BJ (cell line): ENCODE data around the gene AGAP1. TPM values are rescaled to one million over a fixed set of nuclear protein-coding genes. Genes with fewer than 3 reads are reported as not detected.

ENCODE experiments used
- CTCF ChIA-PET: fragments of 350-600 bp; formaldehyde crosslinking; extraction: SDS; loops from one replicate; lab custom pipeline; 2021; ENCODE audit warnings: antibody characterized with exemption, inconsistent platforms; lab: Yijun Ruan, JAX
- POLR2A ChIA-PET: fragments of 300-600 bp; sonication (Branson Sonifier 250); formaldehyde crosslinking; extraction: SDS; loops from one replicate; lab custom pipeline; 2021; ENCODE audit warnings: antibody characterized with exemption; lab: Charles Lee
- DNase-seq: peaks from one replicate; pipeline ENCODE4 v3.0.0-alpha.2; 2011; ENCODE audit warnings: low read depth
- H3K27me3 ChIP-seq: 2 replicates; pipeline ENCODE4 v1.6.0; 2011; ENCODE audit warnings: low read length; ENCODE audit not compliant: control insufficient read depth, insufficient read depth
- H3K36me3 ChIP-seq: 2 replicates; pipeline ENCODE4 v1.5.1; 2011; ENCODE audit warnings: low read length; ENCODE audit not compliant: control insufficient read depth, insufficient read depth
- H3K4me3 ChIP-seq: 2 replicates; pipeline ENCODE4 v1.5.1; 2011; ENCODE audit warnings: low read depth, mild to moderate bottlenecking, control low read depth, low read length
- CTCF ChIP-seq: IDR thresholded peaks from 2 replicates; pipeline ENCODE4 v1.5.1; 2011; ENCODE audit warnings: low read depth, mild to moderate bottlenecking, control low read depth, inconsistent platforms, low read length, moderate library complexity; ENCODE audit not compliant: insufficient read depth
- polyA plus RNA-seq: library from polyadenylated mRNA; depleted of rRNA; stranded (reverse); fragments of >200 nt; gene quantifications from 2 replicates; pipeline ENCODE4 v1.2.3, GENCODE V29; 2011

The AGAP1 gene
- polyA plus RNA-seq, 1 experiment: 14.9 TPM

GRCh38 chr2:235530735-235531134 lies 36.9 kb downstream of the AGAP1 start:
- DNase-seq: no peak
- Histone ChIP-seq H3K27me3 (no peaks in the 10 kb centered on the region), H3K36me3 (no peaks in the 10 kb centered on the region), H3K4me3 (no peak overlapping the region)
- CTCF ChIA-PET: no interaction called here
- no peak for TF ChIP-seq CTCF
- POLR2A ChIA-PET: no interaction called here

- no peaks in the 10 kb centered on the region for H3K36me3 ChIP-seq
- DNase-seq: no peak
- ChIA-PET POLR2A (no interaction called here), CTCF (interaction anchor here (1.1 kb wide), 1 partner anchor 214 kb away, joined by 3 read pairs; no protein-coding TSS in a partner anchor)
- TF ChIP-seq CTCF: no peak
- H3K4me3 ChIP-seq: no peak overlapping the region
- no peaks in the 10 kb centered on the region for H3K27me3 ChIP-seq
Measured at GRCh38 chr2:235532307-235532706, 38.5 kb downstream of the AGAP1 start.

- Histone ChIP-seq H3K27me3 (no peaks in the 10 kb centered on the region), H3K4me3 (no peak overlapping the region), H3K36me3 (no peaks in the 10 kb centered on the region)
- CTCF ChIA-PET: no interaction called here
- POLR2A ChIA-PET: no interaction called here
- DNase-seq: no peak
- no peak for TF ChIP-seq CTCF
Measured at GRCh38 chr2:235533198-235533597, 39.4 kb downstream of the AGAP1 start.

GRCh38 chr2:235533616-235534385 lies 40.0 kb downstream of the AGAP1 start:
- no peak overlapping the region for H3K4me3 ChIP-seq
- no peak for DNase-seq
- ChIA-PET POLR2A (no interaction called here), CTCF (no interaction called here)
- no peaks in the 10 kb centered on the region for H3K27me3 ChIP-seq
- H3K36me3 ChIP-seq: no peaks in the 10 kb centered on the region
- no peak for TF ChIP-seq CTCF

GRCh38 chr2:235534678-235535422 lies 41.0 kb downstream of the AGAP1 start:
- POLR2A ChIA-PET: no interaction called here
- CTCF ChIA-PET: no interaction called here
- Histone ChIP-seq H3K4me3 (no peak overlapping the region), H3K36me3 (no peaks in the 10 kb centered on the region), H3K27me3 (no peaks in the 10 kb centered on the region)
- TF ChIP-seq CTCF: no peak
- no peak for DNase-seq
